Uterus (tissue), 4 donors: ENCODE results near the gene PFKFB2. TPM values are rescaled to one million over a fixed set of nuclear protein-coding genes. Genes with fewer than 3 reads are reported as not detected.

Experiments used
- DNase-seq, 2 donors: peaks; one replicate each; pipeline ENCODE4 v3.0.0-alpha.2; 2019 to 2020
- H3K27ac ChIP-seq, 2 donors: fragments of 200-600 bp; sonication (generic); 1 replicate in 1 of 2; 2 replicates in 1 of 2; pipeline ENCODE4 v1.5.1; 2016 to 2018
- H3K27me3 ChIP-seq, 2 donors: fragments of 200-600 bp; sonication (generic); one replicate each; pipeline ENCODE4 v1.5.1; 2018 to 2019; ENCODE audit warnings: control low read depth in 1 of 2
- H3K36me3 ChIP-seq, 2 donors: fragments of 200-600 bp; sonication (generic); one replicate each; pipeline ENCODE4 v1.5.1; 2019; ENCODE audit warnings: control low read depth in 1 of 2
- H3K4me1 ChIP-seq, 2 donors: fragments of 200-600 bp; sonication (generic); one replicate each; pipeline ENCODE4 v1.5.1; 2018 to 2019; ENCODE audit warnings: control low read depth in 1 of 2
- H3K4me3 ChIP-seq, 2 donors: fragments of 200-600 bp; sonication (generic); 1 replicate in 1 of 2; 2 replicates in 1 of 2; pipeline ENCODE4 v1.5.1; 2018 to 2019; ENCODE audit warnings: mild to moderate bottlenecking in 1 of 2
- H3K9me3 ChIP-seq, 2 donors: fragments of 200-600 bp; sonication (generic); one replicate each; pipeline ENCODE4 v1.5.1; 2019; ENCODE audit warnings: control low read depth in 1 of 2
- CTCF ChIP-seq, 4 experiments: fragments of 200-600 bp in 2 of 4; fragments of 450-650 bp in 2 of 4; sonication (generic) in 2 of 4; IDR thresholded peaks; one replicate each; pipeline ENCODE4 v1.5.1; 2016 to 2019; ENCODE audit warnings: antibody characterized with exemption in 4 of 4, mild to moderate bottlenecking in 2 of 4, moderate library complexity in 1 of 4
- POLR2A ChIP-seq, 2 donors: fragments of 450-650 bp; IDR thresholded peaks; one replicate each; pipeline ENCODE4 v1.6.1; 2016; ENCODE audit warnings: antibody characterized with exemption in 2 of 2, mild to moderate bottlenecking in 1 of 2, moderate library complexity in 1 of 2
- intact Hi-C: fragments of 100-400 bp; cut with DNase I; formaldehyde crosslinking; loops from one replicate; pipeline ENCODE4 v1.15.1; 2023; ENCODE audit warnings: low total_unique reads
- total RNA-seq, 4 donors: library from RNA; depleted of rRNA in 3 of 4; stranded (reverse); fragments of >200 nt in 3 of 4; gene quantifications; one replicate each; pipeline versions ENCODE4 v1.1.0 to v1.2.4, GENCODE V29; 2014 to 2023
- donor health status: DM: yes; HTN: yes; CAD: no.

Gene PFKFB2
- total RNA-seq, 4 donors from 2014 or later: 0.51 to 10.7 (median 2.9) TPM

- Histone ChIP-seq H3K27ac (no peak overlapping the region), H3K27me3 (no peaks in the 10 kb centered on the region), H3K9me3 (no peaks in the 10 kb centered on the region), H3K4me1 (no peaks in the 10 kb centered on the region), H3K36me3 (no peaks in the 10 kb centered on the region), H3K4me3 (no peak overlapping the region)
- intact Hi-C loops: no loop called here
- no peak for DNase-seq
- TF ChIP-seq CTCF (IDR thresholded peaks at IDR 0.05): no peak
- TF ChIP-seq POLR2A (IDR thresholded peaks at IDR 0.05): no peak
Measured at GRCh38 chr1:207115269-207115668, 62.2 kb downstream of the PFKFB2 start.

- TF ChIP-seq POLR2A (IDR thresholded peaks at IDR 0.05): no peak
- no peak for TF ChIP-seq CTCF (IDR thresholded peaks at IDR 0.05)
- DNase-seq: no peak
- H3K27me3 ChIP-seq: no peaks in the 10 kb centered on the region
- no peaks in the 10 kb centered on the region for H3K4me1 ChIP-seq
- H3K27ac ChIP-seq: no peak overlapping the region
- no peak overlapping the region for H3K4me3 ChIP-seq
- H3K9me3 ChIP-seq: peaks cover 0 to 1% of the 10 kb centered on the region in 2 donors
- intact Hi-C loops: no loop called here
- H3K36me3 ChIP-seq: no peaks in the 10 kb centered on the region
Measured at GRCh38 chr1:207124389-207124788, 71.3 kb downstream of the PFKFB2 start.

DNA sequence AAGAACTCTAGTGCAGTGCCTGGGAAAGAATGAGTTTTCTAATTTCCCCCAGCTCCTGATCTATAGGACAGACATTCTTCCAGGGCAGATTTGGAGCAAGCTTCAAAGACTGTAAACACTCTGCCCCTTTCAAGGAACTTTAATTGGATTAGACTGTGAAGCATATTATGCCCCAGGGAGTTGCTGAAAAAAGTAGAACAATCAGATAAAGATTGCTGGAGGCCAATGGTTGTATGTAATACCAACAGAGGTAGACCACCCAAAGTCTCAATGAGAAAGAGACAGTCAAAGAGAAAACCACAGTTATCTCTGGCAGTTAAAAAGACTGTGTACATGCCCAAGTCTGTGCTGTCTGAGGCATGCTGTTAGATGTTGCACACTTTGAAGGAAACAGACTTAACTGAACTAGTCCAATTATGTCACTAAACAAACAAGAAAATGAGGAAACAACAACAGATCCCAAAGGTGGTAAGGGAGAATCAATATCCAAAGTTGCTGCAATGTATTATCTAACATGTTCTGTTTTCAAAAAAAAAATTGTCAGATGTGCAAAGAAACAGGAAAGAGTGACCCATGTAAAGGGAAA, 75.4 kb downstream of the PFKFB2 start:
- peaks cover 0 to 3% of the 10 kb centered on the region in 2 donors for H3K9me3 ChIP-seq

DNA sequence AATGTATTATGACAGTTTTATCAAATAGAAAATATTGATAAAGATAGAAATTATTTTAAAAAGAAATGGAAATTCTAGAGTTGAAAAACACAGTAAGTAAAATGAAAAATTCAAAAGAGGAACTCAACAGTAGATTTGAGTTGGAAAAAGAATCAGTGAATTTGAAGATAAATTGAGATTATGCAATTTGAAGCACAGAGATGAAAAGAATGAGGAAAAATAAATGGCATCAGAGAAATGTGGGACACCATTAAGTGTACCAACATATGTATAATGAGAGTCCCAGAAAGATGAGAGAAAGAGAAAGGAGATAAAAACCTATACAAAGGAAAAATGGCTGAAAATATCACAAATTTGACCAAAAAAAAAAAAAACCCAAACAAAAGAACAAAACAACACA, 76.0 kb downstream of the PFKFB2 start:
- Histone ChIP-seq H3K27me3 (no peaks in the 10 kb centered on the region), H3K36me3 (no peaks in the 10 kb centered on the region), H3K4me3 (no peak overlapping the region), H3K9me3 (peaks cover 0 to 3% of the 10 kb centered on the region in 2 donors), H3K4me1 (no peaks in the 10 kb centered on the region), H3K27ac (no peak overlapping the region)
- intact Hi-C loops: no loop called here
- TF ChIP-seq CTCF (IDR thresholded peaks at IDR 0.05) (no peak), POLR2A (IDR thresholded peaks at IDR 0.05) (no peak)
- DNase-seq: no peak

More for the DNA sequence above, 75.4 kb downstream of the PFKFB2 start:
- H3K36me3 ChIP-seq: no peaks in the 10 kb centered on the region
- no peak overlapping the region for H3K27ac ChIP-seq
- H3K4me1 ChIP-seq: no peaks in the 10 kb centered on the region
- DNase-seq: no peak
- H3K4me3 ChIP-seq: no peak overlapping the region
- no peaks in the 10 kb centered on the region for H3K27me3 ChIP-seq
- intact Hi-C loops: no loop called here
- no peak for TF ChIP-seq POLR2A (IDR thresholded peaks at IDR 0.05)
- TF ChIP-seq CTCF (IDR thresholded peaks at IDR 0.05): no peak

Other genes starting within 250 kb of the PFKFB2 start
- 10 to 100 TPM in 1 of 4 donors, not detected in 3; 40.6 TPM for gene IL20, start 187.7 kb upstream of the PFKFB2 start, total RNA-seq
- gene IL24, start 155.8 kb upstream of the PFKFB2 start, total RNA-seq: not detected
- gene FCMR, start 131.3 kb upstream of the PFKFB2 start, total RNA-seq: 1 to 10 TPM in 2 of 4 donors, under 1 TPM in 1, not detected in 1; 0.59 to 1.7 (median 1.7) TPM
- gene PIGR, start 106.8 kb upstream of the PFKFB2 start, total RNA-seq: 1 to 10 TPM in 3 of 4 donors, under 1 TPM in 1; 0.69 to 7.1 (median 3.1) TPM
- not detected for gene FCAMR, start 82.8 kb upstream of the PFKFB2 start, total RNA-seq
- under 1 TPM in 1 of 4 donors, not detected in 3; 0.62 TPM for gene C1orf116, start 20.5 kb upstream of the PFKFB2 start, total RNA-seq
- 10 to 100 TPM in 1 of 4 donors, 1 to 10 TPM in 3; 3.3 to 17.1 (median 7.6) TPM for gene YOD1, start 2.1 kb upstream of the PFKFB2 start, total RNA-seq
- not detected for gene C4BPB, start 35.6 kb downstream of the PFKFB2 start, total RNA-seq
- gene C4BPA, start 51.0 kb downstream of the PFKFB2 start, total RNA-seq: 1 to 10 TPM in 1 of 4 donors, not detected in 3; 1.5 TPM